ENCODE measurements around the gene KCNN1.

The KCNN1 gene

GRCh38 chr19:17973759-17974158 is 6.9 kb downstream of the KCNN1 start:
- Histone ChIP-seq H3K36me3 (ENCODE audit: control insufficient read depth, insufficient read depth, low read length) (no peaks in the 10 kb centered on the region), H3K4me3 (replicated peaks; ENCODE audit: low read depth, low read length) (no peak overlapping the region), H3K27me3 (replicated peaks; ENCODE audit: control insufficient read depth, insufficient read depth, low read length) (no peaks in the 10 kb centered on the region; the same call in 1 of the 2 replicates)
- no peak for TF ChIP-seq CTCF (IDR thresholded peaks at IDR 0.05; ENCODE audit: insufficient read depth, low read length, poor library complexity, severe bottlenecking)
- no peak for DNase-seq (ENCODE audit: extremely low read depth, insufficient read length)

- Histone ChIP-seq H3K27me3 (replicated peaks; ENCODE audit: control insufficient read depth, insufficient read depth, low read length) (no peaks in the 10 kb centered on the region; the same call in 1 of the 2 replicates), H3K36me3 (ENCODE audit: control insufficient read depth, insufficient read depth, low read length) (no peaks in the 10 kb centered on the region), H3K4me3 (replicated peaks; ENCODE audit: low read depth, low read length) (no peak overlapping the region)
- no peak for TF ChIP-seq CTCF (IDR thresholded peaks at IDR 0.05; ENCODE audit: insufficient read depth, low read length, poor library complexity, severe bottlenecking)
- no peak for DNase-seq (ENCODE audit: extremely low read depth, insufficient read length)
These were observed 7.6 kb downstream of the KCNN1 start for GRCh38 chr19:17974551-17974950.

- Histone ChIP-seq H3K27me3 (replicated peaks; ENCODE audit: control insufficient read depth, insufficient read depth, low read length) (no peaks in the 10 kb centered on the region; the same call in 1 of the 2 replicates), H3K36me3 (ENCODE audit: control insufficient read depth, insufficient read depth, low read length) (no peaks in the 10 kb centered on the region), H3K4me3 (replicated peaks; ENCODE audit: low read depth, low read length) (no peak overlapping the region)
- no peak for DNase-seq (ENCODE audit: extremely low read depth, insufficient read length)
- TF ChIP-seq CTCF (IDR thresholded peaks at IDR 0.05; ENCODE audit: insufficient read depth, low read length, poor library complexity, severe bottlenecking) = no peak
These were observed 8.1 kb downstream of the KCNN1 start for GRCh38 chr19:17975032-17975431.

- DNase-seq (ENCODE audit: extremely low read depth, insufficient read length) = no peak
- TF ChIP-seq CTCF (IDR thresholded peaks at IDR 0.05; ENCODE audit: insufficient read depth, low read length, poor library complexity, severe bottlenecking) = no peak
- no peak overlapping the region for H3K4me3 ChIP-seq (replicated peaks; ENCODE audit: low read depth, low read length)
These were observed 10.1 kb downstream of the KCNN1 start for GRCh38 chr19:17977021-17977420.

GRCh38 chr19:17977488-17977887 is 10.6 kb downstream of the KCNN1 start:
- DNase-seq (ENCODE audit: extremely low read depth, insufficient read length) = no peak
- Histone ChIP-seq H3K27me3 (replicated peaks; ENCODE audit: control insufficient read depth, insufficient read depth, low read length) (no peaks in the 10 kb centered on the region; the same call in none of the 2 replicates), H3K36me3 (ENCODE audit: control insufficient read depth, insufficient read depth, low read length) (no peaks in the 10 kb centered on the region), H3K4me3 (replicated peaks; ENCODE audit: low read depth, low read length) (no peak overlapping the region)
- TF ChIP-seq CTCF (IDR thresholded peaks at IDR 0.05; ENCODE audit: insufficient read depth, low read length, poor library complexity, severe bottlenecking) = no peak

More at GRCh38 chr19:17977021-17977420, 10.1 kb downstream of the KCNN1 start:
- Histone ChIP-seq H3K36me3 (ENCODE audit: control insufficient read depth, insufficient read depth, low read length) (no peaks in the 10 kb centered on the region), H3K27me3 (replicated peaks; ENCODE audit: control insufficient read depth, insufficient read depth, low read length) (no peaks in the 10 kb centered on the region; the same call in none of the 2 replicates)

- Histone ChIP-seq H3K36me3 (ENCODE audit: control insufficient read depth, insufficient read depth, low read length) (no peaks in the 10 kb centered on the region), H3K27me3 (replicated peaks; ENCODE audit: control insufficient read depth, insufficient read depth, low read length) (no peaks in the 10 kb centered on the region; the same call in 1 of the 2 replicates), H3K4me3 (replicated peaks; ENCODE audit: low read depth, low read length) (no peak overlapping the region)
- no peak for DNase-seq (ENCODE audit: extremely low read depth, insufficient read length)
- TF ChIP-seq CTCF (IDR thresholded peaks at IDR 0.05; ENCODE audit: insufficient read depth, low read length, poor library complexity, severe bottlenecking) = no peak
These were observed 14.7 kb downstream of the KCNN1 start for GRCh38 chr19:17981611-17982010.

Measured in GM06990 (cell line).